Bronchial epithelial cell (primary cell): ENCODE results near the gene RNGTT. TPM values are rescaled to one million over a fixed set of nuclear protein-coding genes. Genes with fewer than 3 reads are reported as not detected.
A peak's percentile ranks its signal among the peaks of the same experiment; 100 is the strongest.

ENCODE experiments used
- DNase-seq: peaks from one replicate; pipeline ENCODE4 v3.0.0-alpha.2; 2010; ENCODE audit warnings: low read depth
- FAIRE-seq: peaks from 2 replicates; lab custom pipeline; 2011; peaks lifted over from hg19 to GRCh38; lab: Jason Lieb, UNC
- H3K27me3 ChIP-seq: 2 replicates; pipeline ENCODE4 v1.5.1; 2011; ENCODE audit warnings: low read length; ENCODE audit not compliant: control insufficient read depth, insufficient read depth
- H3K36me3 ChIP-seq: 2 replicates; pipeline ENCODE4 v1.5.1; 2011; ENCODE audit warnings: low read length; ENCODE audit not compliant: control insufficient read depth, insufficient read depth
- H3K4me3 ChIP-seq: 2 replicates; pipeline ENCODE4 v1.5.1; 2011; ENCODE audit warnings: mild to moderate bottlenecking, low read depth, low read length, control low read depth
- total RNA-seq: library from RNA; depleted of rRNA; stranded (reverse); fragments of >200 nt; gene quantifications from 2 replicates; pipeline ENCODE4 v1.2.1, GENCODE V29; 2014
- TF ChIP-seq, protein P1 (sequence below): IDR thresholded peaks from 2 replicates; pipeline ENCODE4 v1.5.1; 2011; ENCODE audit warnings: mild to moderate bottlenecking, moderate library complexity, low read length, control low read depth, inconsistent platforms; ENCODE audit not compliant: insufficient read depth, severe bottlenecking

Gene RNGTT
- total RNA-seq, 1 donor from 2014 or later, result 20.8 TPM

DNA sequence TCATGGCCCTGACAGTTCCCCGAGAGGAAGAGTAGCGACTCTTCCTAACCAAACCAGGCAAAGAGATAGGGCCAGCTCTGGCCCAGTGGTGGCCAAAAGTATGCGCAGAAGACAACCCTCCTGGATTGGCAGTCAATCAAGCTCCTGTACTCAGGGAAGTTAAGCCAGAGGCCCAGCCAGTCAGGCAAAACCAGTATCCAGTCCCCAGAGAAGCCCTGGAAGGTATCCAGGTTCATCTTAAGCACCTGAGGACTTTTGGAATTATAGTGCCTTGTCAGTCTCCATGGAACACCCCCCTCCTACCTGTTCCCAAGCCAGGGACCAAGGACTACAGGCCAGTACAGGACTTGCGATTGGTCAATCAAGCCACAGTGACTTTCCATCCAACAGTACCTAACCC lies 298.3 kb downstream of the RNGTT start:
- FAIRE-seq, result no peak
- no peak for DNase-seq
- Histone ChIP-seq H3K36me3 (no peaks in the 10 kb centered on the region), H3K4me3 (no peak overlapping the region), H3K27me3 (no peaks in the 10 kb centered on the region)
- TF ChIP-seq, protein P1, sequence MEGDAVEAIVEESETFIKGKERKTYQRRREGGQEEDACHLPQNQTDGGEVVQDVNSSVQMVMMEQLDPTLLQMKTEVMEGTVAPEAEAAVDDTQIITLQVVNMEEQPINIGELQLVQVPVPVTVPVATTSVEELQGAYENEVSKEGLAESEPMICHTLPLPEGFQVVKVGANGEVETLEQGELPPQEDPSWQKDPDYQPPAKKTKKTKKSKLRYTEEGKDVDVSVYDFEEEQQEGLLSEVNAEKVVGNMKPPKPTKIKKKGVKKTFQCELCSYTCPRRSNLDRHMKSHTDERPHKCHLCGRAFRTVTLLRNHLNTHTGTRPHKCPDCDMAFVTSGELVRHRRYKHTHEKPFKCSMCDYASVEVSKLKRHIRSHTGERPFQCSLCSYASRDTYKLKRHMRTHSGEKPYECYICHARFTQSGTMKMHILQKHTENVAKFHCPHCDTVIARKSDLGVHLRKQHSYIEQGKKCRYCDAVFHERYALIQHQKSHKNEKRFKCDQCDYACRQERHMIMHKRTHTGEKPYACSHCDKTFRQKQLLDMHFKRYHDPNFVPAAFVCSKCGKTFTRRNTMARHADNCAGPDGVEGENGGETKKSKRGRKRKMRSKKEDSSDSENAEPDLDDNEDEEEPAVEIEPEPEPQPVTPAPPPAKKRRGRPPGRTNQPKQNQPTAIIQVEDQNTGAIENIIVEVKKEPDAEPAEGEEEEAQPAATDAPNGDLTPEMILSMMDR, result no peak

DNA sequence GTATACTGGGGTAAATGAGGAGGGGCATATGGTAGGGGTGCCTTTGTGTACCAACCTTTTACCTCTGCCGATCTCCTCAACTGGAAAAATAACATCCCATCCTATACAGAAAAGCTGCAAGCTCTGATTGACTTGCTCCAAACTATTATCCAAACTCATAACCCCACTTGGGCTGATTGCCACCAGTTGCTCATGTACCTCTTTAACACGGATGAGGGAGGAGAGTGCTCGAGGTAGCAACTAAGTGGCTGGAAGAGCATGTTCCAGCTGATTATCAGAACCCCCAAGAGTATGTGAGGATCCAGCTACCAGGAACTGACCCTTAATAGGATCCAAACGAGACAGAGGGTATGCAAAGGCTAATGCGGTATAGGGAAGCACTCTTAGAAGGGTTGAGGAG lies 299.6 kb downstream of the RNGTT start:
- peak; percentile 32 for FAIRE-seq
- H3K36me3 ChIP-seq, result no peaks in the 10 kb centered on the region
- TF ChIP-seq, protein P1, result no peak
- no peak overlapping the region for H3K4me3 ChIP-seq
- H3K27me3 ChIP-seq, result no peaks in the 10 kb centered on the region
- DNase-seq, result no peak

DNA sequence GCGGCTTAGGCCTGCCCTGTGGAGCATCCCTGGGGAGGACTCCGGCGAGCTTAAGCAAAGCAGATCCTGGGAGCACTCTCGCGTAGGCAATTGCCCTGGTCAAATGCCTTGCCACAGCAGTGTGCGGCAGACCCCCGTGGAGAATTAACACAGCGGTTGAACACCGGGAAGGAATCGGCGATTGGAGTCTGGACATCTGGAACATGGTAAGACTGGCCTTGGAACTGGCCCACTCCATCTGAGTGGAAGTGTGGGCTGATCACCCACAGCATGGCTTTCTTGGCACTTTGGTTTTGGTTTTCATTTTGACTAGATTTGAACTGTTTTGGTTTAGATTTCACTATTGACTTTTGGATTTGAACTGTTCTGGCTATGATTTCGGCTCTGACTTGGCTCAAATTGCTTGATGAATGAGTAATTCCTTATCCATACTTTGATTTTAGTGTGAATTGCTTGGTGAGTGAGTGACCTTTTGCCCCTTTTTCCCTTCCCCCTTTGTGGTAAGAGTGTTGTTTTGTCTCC lies 300.7 kb downstream of the RNGTT start:
- DNase-seq (no peak), FAIRE-seq (no peak)
- H3K27me3 ChIP-seq, result no peaks in the 10 kb centered on the region
- H3K36me3 ChIP-seq, result no peaks in the 10 kb centered on the region
- TF ChIP-seq, protein P1, result no peak
- no peak overlapping the region for H3K4me3 ChIP-seq

DNA sequence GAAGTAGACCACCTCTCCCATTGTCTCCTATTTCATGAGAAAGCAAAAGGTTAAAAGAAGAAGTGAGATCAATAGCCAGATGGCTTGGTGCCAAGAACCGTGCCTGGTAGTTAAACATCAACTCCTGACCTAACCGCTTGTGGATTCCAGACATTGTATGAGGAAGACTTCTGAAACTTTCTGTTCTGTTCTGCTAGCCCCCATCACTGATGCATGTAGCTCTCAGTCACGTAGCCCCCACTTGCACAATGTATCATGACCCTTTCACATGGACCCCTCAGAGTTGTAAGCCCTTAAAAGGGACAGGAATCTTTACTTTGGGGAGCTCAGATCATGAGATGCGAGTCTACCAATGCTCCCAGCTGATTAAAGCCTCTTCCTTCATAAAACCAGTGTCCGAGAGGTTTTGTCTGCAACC lies 301.2 kb downstream of the RNGTT start:
- no peaks in the 10 kb centered on the region for H3K36me3 ChIP-seq
- no peak overlapping the region for H3K4me3 ChIP-seq
- FAIRE-seq (peak; percentile 85), DNase-seq (no peak)
- H3K27me3 ChIP-seq, result no peaks in the 10 kb centered on the region
- TF ChIP-seq, protein P1, result no peak

DNA sequence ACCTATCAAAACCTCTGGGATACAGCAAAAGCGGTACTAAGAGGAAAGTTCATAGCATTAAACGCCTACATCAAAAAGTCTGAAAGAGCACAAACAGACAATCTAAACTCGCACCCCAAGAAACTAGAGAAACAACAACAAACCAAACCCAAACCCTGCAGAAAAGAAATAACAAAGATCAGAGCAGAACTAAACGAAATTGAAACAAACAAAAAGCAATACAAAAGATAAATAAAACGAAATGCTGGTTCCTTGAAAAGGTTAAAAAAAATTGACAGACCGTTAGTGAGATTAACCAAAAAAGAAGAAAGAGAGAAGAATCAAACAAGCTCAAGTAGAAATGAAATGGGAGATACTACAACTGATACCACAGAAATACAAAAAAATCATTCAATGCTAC lies 302.3 kb downstream of the RNGTT start:
- H3K36me3 ChIP-seq, result no peaks in the 10 kb centered on the region
- TF ChIP-seq, protein P1, result no peak
- DNase-seq, result no peak
- no peak overlapping the region for H3K4me3 ChIP-seq
- FAIRE-seq, result no peak
- no peaks in the 10 kb centered on the region for H3K27me3 ChIP-seq

DNA sequence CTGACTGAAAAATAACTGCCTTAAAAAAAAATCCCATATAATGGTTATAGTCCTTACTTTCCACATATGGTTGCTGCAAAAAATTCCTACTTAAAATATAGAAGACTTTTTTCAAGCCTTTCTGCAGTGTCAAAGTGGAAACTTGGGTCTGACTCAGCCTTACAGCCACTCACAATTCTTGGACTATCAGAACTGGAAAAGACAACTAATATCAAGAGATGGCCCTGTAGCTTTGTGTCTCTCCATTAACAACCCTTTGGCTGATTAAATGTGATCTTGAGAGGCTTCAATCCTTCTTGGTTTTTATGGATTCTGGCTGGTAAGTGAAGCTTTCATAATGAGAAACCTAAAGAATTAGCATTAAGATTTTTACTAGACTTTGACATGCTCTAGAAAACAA lies 307.8 kb downstream of the RNGTT start:
- FAIRE-seq (no peak), DNase-seq (no peak)
- Histone ChIP-seq H3K27me3 (no peaks in the 10 kb centered on the region), H3K36me3 (no peaks in the 10 kb centered on the region), H3K4me3 (no peak overlapping the region)
- TF ChIP-seq, protein P1, result no peak
